IPS-15b (cell line): ENCODE results near the gene SNRNP200.

Experiments used
- H3K27me3 ChIP-seq: one replicate; pipeline ENCODE4 v1.6.1; 2013; ENCODE audit warnings: low read length; ENCODE audit not compliant: control insufficient read depth, insufficient read depth
- H3K36me3 ChIP-seq: one replicate; pipeline ENCODE4 v1.6.1; 2013; ENCODE audit warnings: low read length; ENCODE audit not compliant: control insufficient read depth, insufficient read depth
- H3K4me1 ChIP-seq: one replicate; pipeline ENCODE4 v1.6.1; 2013; ENCODE audit warnings: mild to moderate bottlenecking, low read length; ENCODE audit not compliant: control insufficient read depth, insufficient read depth
- H3K4me3 ChIP-seq: one replicate; pipeline ENCODE4 v1.5.1; 2013; ENCODE audit warnings: low read depth, low read length
- H3K9ac ChIP-seq: one replicate; pipeline ENCODE4 v1.6.1; 2013; ENCODE audit warnings: low read depth, mild to moderate bottlenecking, low read length
- H3K9me3 ChIP-seq: one replicate; pipeline ENCODE4 v1.6.1; 2013; ENCODE audit warnings: mild to moderate bottlenecking, low read length; ENCODE audit not compliant: control insufficient read depth, insufficient read depth

SNRNP200 gene

DNA sequence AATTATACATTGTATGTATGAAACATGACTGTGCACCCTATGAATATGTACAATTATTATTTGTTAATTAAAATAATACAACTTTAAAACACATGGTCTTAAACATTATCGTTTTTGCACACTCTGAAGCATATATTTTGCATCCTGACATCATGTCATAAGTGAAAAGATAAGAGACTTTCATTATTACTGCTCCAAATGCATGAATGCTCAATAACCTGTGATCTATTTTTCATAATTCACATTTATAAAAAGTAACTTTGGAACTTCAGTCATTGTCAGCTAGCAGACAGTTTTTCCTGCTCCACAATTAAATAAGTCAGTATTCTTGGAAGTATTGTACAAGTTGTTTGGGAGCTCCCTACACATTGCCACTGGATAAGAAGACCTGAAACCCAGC is 18.5 kb upstream of the SNRNP200 start:
- H3K9ac ChIP-seq, result no peak overlapping the region
- H3K9me3 ChIP-seq, result no peaks in the 10 kb centered on the region
- peaks cover 2% of the 10 kb centered on the region for H3K4me1 ChIP-seq
- peaks cover 3% of the 10 kb centered on the region for H3K36me3 ChIP-seq
- H3K4me3 ChIP-seq, result no peak overlapping the region
- H3K27me3 ChIP-seq, result peaks cover 69% of the 10 kb centered on the region

DNA sequence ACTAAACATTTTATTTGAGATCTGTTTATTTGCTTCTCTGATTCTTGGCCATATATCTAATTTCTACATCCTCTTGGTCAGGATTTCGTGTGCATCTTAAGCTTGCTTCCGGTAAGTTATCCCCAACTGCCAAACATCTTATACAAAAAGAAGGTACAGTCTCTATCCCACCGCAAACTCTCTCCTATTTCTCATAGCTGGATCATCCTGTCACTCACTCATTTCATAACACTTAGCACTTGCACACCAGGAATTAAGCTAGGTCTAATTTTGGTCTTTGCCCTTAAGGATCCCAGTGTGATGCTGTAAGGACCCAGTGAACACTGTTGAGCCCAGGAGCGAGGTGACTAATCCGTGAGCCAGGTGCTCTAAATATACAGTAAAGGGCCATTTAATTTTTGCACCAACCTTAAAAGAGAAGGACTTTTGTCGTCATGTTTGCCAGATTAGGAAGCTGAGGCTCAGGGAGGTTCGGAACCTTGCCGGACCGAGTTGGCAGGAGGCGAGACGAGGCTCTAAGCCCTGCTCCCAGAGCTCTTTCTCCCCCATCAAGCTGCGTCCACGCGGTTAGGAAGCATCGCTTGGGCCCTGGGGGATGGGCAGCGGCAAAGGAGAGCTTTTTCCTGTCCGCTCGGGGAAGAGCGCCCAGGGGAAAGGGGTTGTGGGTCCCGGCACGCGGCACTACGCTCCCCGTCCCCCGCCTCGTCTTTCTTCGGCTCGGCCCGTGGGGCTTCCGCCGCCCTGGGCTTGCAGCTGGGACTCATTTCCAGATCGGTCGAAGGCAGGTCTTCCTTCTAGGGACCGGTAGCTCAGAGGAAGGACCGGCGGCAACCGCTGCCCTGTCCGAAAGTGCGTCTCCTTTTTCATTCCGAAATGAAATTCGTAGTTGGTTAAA is 15.6 kb upstream of the SNRNP200 start:
- no peaks in the 10 kb centered on the region for H3K36me3 ChIP-seq
- peaks cover 66% of the 10 kb centered on the region for H3K27me3 ChIP-seq
- peak overlapping the region; percentile 17 for H3K9ac ChIP-seq
- no peaks in the 10 kb centered on the region for H3K9me3 ChIP-seq
- H3K4me1 ChIP-seq, result peaks cover 2% of the 10 kb centered on the region
- H3K4me3 ChIP-seq, result peak overlapping the region; percentile 69

- no peaks in the 10 kb centered on the region for H3K36me3 ChIP-seq
- H3K9me3 ChIP-seq, result no peaks in the 10 kb centered on the region
- H3K4me1 ChIP-seq, result peaks cover 2% of the 10 kb centered on the region
- peaks cover 61% of the 10 kb centered on the region for H3K27me3 ChIP-seq
- no peak overlapping the region for H3K9ac ChIP-seq
- no peak overlapping the region for H3K4me3 ChIP-seq
Observed at GRCh38 chr2:96320326-96320725, 15.0 kb upstream of the SNRNP200 start.

- Histone ChIP-seq H3K9ac (no peak overlapping the region), H3K36me3 (no peaks in the 10 kb centered on the region), H3K27me3 (peaks cover 55% of the 10 kb centered on the region), H3K4me1 (no peaks in the 10 kb centered on the region), H3K9me3 (no peaks in the 10 kb centered on the region), H3K4me3 (no peak overlapping the region)
Observed at GRCh38 chr2:96319396-96319795, 14.1 kb upstream of the SNRNP200 start.

DNA sequence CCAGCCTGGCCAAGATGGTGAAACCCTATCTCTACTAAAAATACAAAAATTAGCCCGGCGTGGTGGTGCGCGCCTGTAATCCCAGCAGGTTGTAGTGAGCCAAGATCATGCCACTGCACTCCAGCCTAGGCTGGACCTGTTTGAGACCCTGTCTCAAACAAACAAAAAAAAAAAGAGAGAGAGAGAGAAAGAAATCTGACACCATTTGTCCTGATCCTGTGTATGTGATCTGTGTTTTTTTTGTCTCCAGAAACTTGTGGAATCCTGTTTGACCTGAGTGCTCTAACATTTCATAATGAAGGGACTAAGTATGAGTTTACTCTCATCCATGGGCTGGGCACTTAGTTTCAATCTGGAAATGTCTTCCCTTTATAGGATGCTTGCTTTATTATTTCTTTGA is 13.4 kb upstream of the SNRNP200 start:
- no peaks in the 10 kb centered on the region for H3K9me3 ChIP-seq
- H3K4me3 ChIP-seq, result no peak overlapping the region
- H3K27me3 ChIP-seq, result peaks cover 48% of the 10 kb centered on the region
- H3K36me3 ChIP-seq, result no peaks in the 10 kb centered on the region
- H3K9ac ChIP-seq, result no peak overlapping the region
- H3K4me1 ChIP-seq, result no peaks in the 10 kb centered on the region

- Histone ChIP-seq H3K36me3 (no peaks in the 10 kb centered on the region), H3K27me3 (peaks cover 37% of the 10 kb centered on the region), H3K4me3 (no peak overlapping the region), H3K9ac (no peak overlapping the region), H3K9me3 (no peaks in the 10 kb centered on the region), H3K4me1 (no peaks in the 10 kb centered on the region)
Observed at GRCh38 chr2:96317584-96317997, 12.2 kb upstream of the SNRNP200 start.

DNA sequence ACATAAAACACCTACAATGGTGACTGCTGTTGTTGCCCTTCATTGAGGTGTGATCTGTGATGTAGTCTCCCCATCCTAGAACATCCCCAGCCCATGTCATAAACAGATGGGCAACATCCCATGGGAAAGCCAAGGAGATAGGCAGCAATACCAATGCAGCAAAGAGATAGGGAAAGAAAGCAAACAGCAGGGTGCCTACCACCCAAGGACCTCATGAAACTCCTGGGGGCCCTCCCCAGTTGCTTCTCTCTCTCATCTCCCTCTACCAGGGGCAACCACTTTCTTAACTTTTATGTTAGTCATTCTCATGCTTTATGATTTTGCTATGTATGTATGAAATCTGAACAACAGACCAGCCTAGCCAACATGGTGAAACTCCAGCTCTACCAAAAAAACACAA is 11.7 kb upstream of the SNRNP200 start:
- peaks cover 33% of the 10 kb centered on the region for H3K27me3 ChIP-seq
- H3K4me3 ChIP-seq, result no peak overlapping the region
- no peaks in the 10 kb centered on the region for H3K36me3 ChIP-seq
- no peaks in the 10 kb centered on the region for H3K4me1 ChIP-seq
- no peaks in the 10 kb centered on the region for H3K9me3 ChIP-seq
- H3K9ac ChIP-seq, result no peak overlapping the region

- peaks cover 20% of the 10 kb centered on the region for H3K27me3 ChIP-seq
- H3K36me3 ChIP-seq, result no peaks in the 10 kb centered on the region
- no peaks in the 10 kb centered on the region for H3K9me3 ChIP-seq
- no peaks in the 10 kb centered on the region for H3K4me1 ChIP-seq
- no peak overlapping the region for H3K9ac ChIP-seq
- H3K4me3 ChIP-seq, result no peak overlapping the region
Observed at GRCh38 chr2:96315400-96316071, 10.2 kb upstream of the SNRNP200 start.

GRCh38 chr2:96315005-96315399 is 9.7 kb upstream of the SNRNP200 start:
- Histone ChIP-seq H3K4me3 (no peak overlapping the region), H3K36me3 (no peaks in the 10 kb centered on the region), H3K4me1 (no peaks in the 10 kb centered on the region), H3K9ac (no peak overlapping the region), H3K9me3 (no peaks in the 10 kb centered on the region), H3K27me3 (peaks cover 15% of the 10 kb centered on the region)

GRCh38 chr2:96308248-96308647 is 2.9 kb upstream of the SNRNP200 start:
- H3K9ac ChIP-seq, result no peak overlapping the region

DNA sequence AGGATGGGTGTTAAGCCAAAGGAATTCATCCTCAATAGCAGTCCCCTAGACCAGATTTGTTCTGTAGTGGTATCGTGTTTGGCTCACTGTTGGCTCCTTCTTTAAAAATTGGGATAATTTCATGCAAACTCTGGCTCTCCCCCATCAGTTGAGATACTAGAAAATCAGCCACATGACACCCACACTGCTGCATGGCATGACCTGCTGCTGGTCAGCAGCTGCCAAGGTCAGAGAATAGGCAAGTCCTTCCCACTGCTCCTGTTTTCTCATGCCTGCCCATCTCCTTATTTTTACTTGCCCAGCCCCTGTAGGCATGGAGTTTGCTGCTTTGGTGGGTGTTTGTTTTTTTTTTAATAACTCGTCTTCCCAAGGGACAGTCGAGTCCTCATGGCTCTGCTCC is 1.0 kb upstream of the SNRNP200 start:
- Histone ChIP-seq H3K4me1 (peaks cover 6% of the 10 kb centered on the region), H3K9ac (peak overlapping the region; percentile 98), H3K27me3 (no peaks in the 10 kb centered on the region), H3K36me3 (peaks cover 18% of the 10 kb centered on the region), H3K9me3 (no peaks in the 10 kb centered on the region), H3K4me3 (peak overlapping the region; percentile 98)

More at GRCh38 chr2:96308248-96308647, 2.9 kb upstream of the SNRNP200 start:
- Histone ChIP-seq H3K4me3 (no peak overlapping the region), H3K9me3 (no peaks in the 10 kb centered on the region), H3K27me3 (no peaks in the 10 kb centered on the region), H3K36me3 (peaks cover under 1% of the 10 kb centered on the region), H3K4me1 (peaks cover 6% of the 10 kb centered on the region)

DNA sequence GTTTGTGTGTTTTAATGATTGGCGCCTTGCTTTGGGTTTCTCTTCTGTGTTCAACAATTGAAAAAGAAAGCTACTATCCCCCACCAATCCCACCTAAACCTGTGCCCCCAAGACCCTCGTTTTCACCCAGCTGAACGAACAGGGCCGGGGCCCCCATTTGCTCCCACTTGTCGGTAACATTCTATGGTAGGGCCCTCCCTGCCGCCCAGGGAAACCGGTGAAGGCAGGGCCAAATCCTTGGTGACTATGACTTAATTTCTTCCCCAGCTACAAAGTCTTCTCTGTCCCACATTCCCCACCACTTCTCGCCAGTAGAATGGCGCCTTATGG is 598 bp upstream of the SNRNP200 start:
- H3K9me3 ChIP-seq, result no peaks in the 10 kb centered on the region
- H3K27me3 ChIP-seq, result no peaks in the 10 kb centered on the region
- peaks cover 6% of the 10 kb centered on the region for H3K4me1 ChIP-seq
- H3K36me3 ChIP-seq, result peaks cover 22% of the 10 kb centered on the region
- H3K4me3 ChIP-seq, result peak overlapping the region; percentile 98
- peak overlapping the region; percentile 98 for H3K9ac ChIP-seq
